GM19452 (cell line): ENCODE measurements around the gene IL1RAPL2.
"Not testable (repeated sequence)": the region's sequence is repeated elsewhere in the genome, so short reads cannot be mapped to it uniquely, and the experiment has no call there.

ENCODE experiments used
- ATAC-seq: cut with Tn5 transposase; IDR thresholded peaks from one replicate; pipeline ENCODE4 v1.9.1; 2021; ENCODE audit not compliant: unreplicated experiment

Gene IL1RAPL2

GRCh38 chrX:105664243-105664642 lies 1098.2 kb downstream of the IL1RAPL2 start:
- no peak for ATAC-seq

GRCh38 chrX:105684288-105684687 lies 1118.3 kb downstream of the IL1RAPL2 start:
- ATAC-seq: not testable (repeated sequence)

- no peak for ATAC-seq
Observed at GRCh38 chrX:105694839-105695238, 1128.8 kb downstream of the IL1RAPL2 start.

GRCh38 chrX:105695451-105695850 lies 1129.5 kb downstream of the IL1RAPL2 start:
- ATAC-seq: no peak

- peak; percentile 66 for ATAC-seq
Observed at GRCh38 chrX:105696870-105697269, 1130.9 kb downstream of the IL1RAPL2 start.

- ATAC-seq: no peak
Observed at GRCh38 chrX:105697984-105698781, 1132.2 kb downstream of the IL1RAPL2 start.

GRCh38 chrX:105700331-105700730 lies 1134.3 kb downstream of the IL1RAPL2 start:
- no peak for ATAC-seq

GRCh38 chrX:105701310-105702052 lies 1135.5 kb downstream of the IL1RAPL2 start:
- ATAC-seq: no peak

- no peak for ATAC-seq
Observed at GRCh38 chrX:105703876-105704275, 1137.9 kb downstream of the IL1RAPL2 start.

- no peak for ATAC-seq
Observed at GRCh38 chrX:105706041-105706440, 1140.0 kb downstream of the IL1RAPL2 start.

GRCh38 chrX:105711805-105712204 lies 1145.8 kb downstream of the IL1RAPL2 start:
- ATAC-seq: no peak

- no peak for ATAC-seq
Observed at GRCh38 chrX:105715746-105716145, 1149.7 kb downstream of the IL1RAPL2 start.

GRCh38 chrX:105723966-105724735 lies 1158.2 kb downstream of the IL1RAPL2 start:
- no peak for ATAC-seq

GRCh38 chrX:105725228-105725627 lies 1159.2 kb downstream of the IL1RAPL2 start:
- ATAC-seq: no peak

GRCh38 chrX:105738162-105738561 lies 1172.2 kb downstream of the IL1RAPL2 start:
- peak; percentile 64 for ATAC-seq

- no peak for ATAC-seq
Observed at GRCh38 chrX:105744291-105744690, 1178.3 kb downstream of the IL1RAPL2 start.

- ATAC-seq: no peak
Observed at GRCh38 chrX:105744946-105745345, 1178.9 kb downstream of the IL1RAPL2 start.

GRCh38 chrX:105745863-105746262 lies 1179.9 kb downstream of the IL1RAPL2 start:
- no peak for ATAC-seq

- ATAC-seq: no peak
Observed at GRCh38 chrX:105752338-105752956, 1186.4 kb downstream of the IL1RAPL2 start.

GRCh38 chrX:105753411-105753810 lies 1187.4 kb downstream of the IL1RAPL2 start:
- no peak for ATAC-seq
